22Rv1 (cell line): ENCODE data around the gene CLEC11A.

ENCODE experiments used
- ZFX ChIP-seq: fragments of 450-650 bp; IDR thresholded peaks from 2 replicates; pipeline ENCODE4 v1.6.1; 2017; ENCODE audit warnings: antibody characterized with exemption, borderline replicate concordance
- TF ChIP-seq, protein P1 (sequence below): fragments of 450-650 bp; IDR thresholded peaks from 2 replicates; pipeline ENCODE4 v1.5.1; 2017; ENCODE audit warnings: mild to moderate bottlenecking

- TF ChIP-seq, protein P1, sequence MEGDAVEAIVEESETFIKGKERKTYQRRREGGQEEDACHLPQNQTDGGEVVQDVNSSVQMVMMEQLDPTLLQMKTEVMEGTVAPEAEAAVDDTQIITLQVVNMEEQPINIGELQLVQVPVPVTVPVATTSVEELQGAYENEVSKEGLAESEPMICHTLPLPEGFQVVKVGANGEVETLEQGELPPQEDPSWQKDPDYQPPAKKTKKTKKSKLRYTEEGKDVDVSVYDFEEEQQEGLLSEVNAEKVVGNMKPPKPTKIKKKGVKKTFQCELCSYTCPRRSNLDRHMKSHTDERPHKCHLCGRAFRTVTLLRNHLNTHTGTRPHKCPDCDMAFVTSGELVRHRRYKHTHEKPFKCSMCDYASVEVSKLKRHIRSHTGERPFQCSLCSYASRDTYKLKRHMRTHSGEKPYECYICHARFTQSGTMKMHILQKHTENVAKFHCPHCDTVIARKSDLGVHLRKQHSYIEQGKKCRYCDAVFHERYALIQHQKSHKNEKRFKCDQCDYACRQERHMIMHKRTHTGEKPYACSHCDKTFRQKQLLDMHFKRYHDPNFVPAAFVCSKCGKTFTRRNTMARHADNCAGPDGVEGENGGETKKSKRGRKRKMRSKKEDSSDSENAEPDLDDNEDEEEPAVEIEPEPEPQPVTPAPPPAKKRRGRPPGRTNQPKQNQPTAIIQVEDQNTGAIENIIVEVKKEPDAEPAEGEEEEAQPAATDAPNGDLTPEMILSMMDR: no peak
- no peak for TF ChIP-seq ZFX
These were observed 10.3 kb upstream of the CLEC11A start for GRCh38 chr19:50712833-50713232.
